BLaER1 treated with 17β-estradiol and CSF1 and Interleukin-3, amounts not matched to agents 10 nM and 100 nM (cell line): ENCODE results near the gene SLC1A2.
A peak's percentile ranks its signal among the peaks of the same experiment; 100 is the strongest.

Source experiments
- H3K27ac ChIP-seq, 11 experiments: shearing (Covaris generic); formaldehyde crosslinking; 2 replicates each; pipeline ENCODE4 v1.8.1; 2022
- H3K27me3 ChIP-seq, 11 experiments: shearing (Covaris generic); formaldehyde crosslinking; 2 replicates each; pipeline ENCODE4 v1.8.1; 2022
- H3K36me3 ChIP-seq, 11 experiments: shearing (Covaris generic); formaldehyde crosslinking; 2 replicates each; pipeline ENCODE4 v1.8.1; 2022
- H3K4me1 ChIP-seq, 10 experiments: shearing (Covaris generic); formaldehyde crosslinking; 2 replicates each; pipeline ENCODE4 v1.8.1; 2022
- H3K4me2 ChIP-seq, 11 experiments: shearing (Covaris generic); formaldehyde crosslinking; 2 replicates each; pipeline ENCODE4 v1.8.1; 2022
- H3K4me3 ChIP-seq, 10 experiments: shearing (Covaris generic); formaldehyde crosslinking; 2 replicates each; pipeline ENCODE4 v1.8.1; 2022
- H3K9ac ChIP-seq, 11 experiments: shearing (Covaris generic); formaldehyde crosslinking; 2 replicates each; pipeline ENCODE4 v1.8.1; 2022
- H3K9me3 ChIP-seq, 11 experiments: shearing (Covaris generic); formaldehyde crosslinking; replicated peaks in 1 of 11; 2 replicates each; pipeline ENCODE4 v1.8.1; 2022
- H4K20me1 ChIP-seq, 11 experiments: shearing (Covaris generic); formaldehyde crosslinking; 2 replicates each; pipeline ENCODE4 v1.8.1; 2022
- Cebpa-rat ChIP-seq, 11 experiments: shearing (Covaris generic); IDR thresholded peaks; 2 replicates each; pipeline ENCODE4 v1.8.1; 2022

SLC1A2 gene

DNA sequence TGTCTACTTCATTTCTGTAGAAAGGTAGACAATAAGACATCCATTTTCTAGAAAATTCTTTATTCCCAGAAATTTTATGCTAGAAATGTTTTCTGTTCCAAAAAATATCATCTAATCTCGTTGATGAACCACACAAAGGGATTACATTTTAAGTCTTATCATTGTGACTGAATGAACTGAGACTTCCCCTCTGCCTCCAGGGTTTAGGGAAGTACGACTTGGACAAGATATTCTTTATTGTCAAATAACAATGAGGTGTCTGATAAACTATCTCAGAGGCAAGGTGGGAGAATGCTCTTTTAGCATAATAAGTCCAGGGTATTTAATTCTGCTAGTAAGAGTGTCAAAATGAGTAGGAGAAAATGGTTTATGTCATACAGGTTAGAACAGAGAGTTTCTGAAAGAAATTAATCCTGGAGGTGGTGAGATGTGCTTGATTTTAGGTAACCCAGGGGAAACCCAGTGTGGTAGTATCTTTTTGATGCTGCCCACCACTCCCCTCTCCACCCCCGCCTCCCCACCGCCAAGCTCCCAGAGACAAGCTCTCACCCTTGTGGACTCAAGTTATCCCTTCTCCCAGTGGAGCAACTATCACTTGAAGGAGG, 179.8 kb downstream of the SLC1A2 start:
- TF ChIP-seq Cebpa-rat (IDR thresholded peaks at IDR 0.05) = no peak
- Histone ChIP-seq H3K27me3 (no peaks in the 10 kb centered on the region), H4K20me1 (no peaks in the 10 kb centered on the region), H3K4me2 (0 out of 22 replicates have a peak overlapping the region, but pooled peaks of 1 of the 11 experiments have one; percentile 8), H3K4me3 (no peak overlapping the region), H3K9ac (no peak overlapping the region), H3K9me3 (peaks cover 0 to 4% (median 0%) of the 10 kb centered on the region in 11 experiments; a peak in 1 of 22 replicates), H3K4me1 (peaks cover 0 to 43% (median 15%) of the 10 kb centered on the region in 10 experiments; a peak in 16 of 20 replicates), H3K27ac (no peak overlapping the region), H3K36me3 (no peaks in the 10 kb centered on the region)

DNA sequence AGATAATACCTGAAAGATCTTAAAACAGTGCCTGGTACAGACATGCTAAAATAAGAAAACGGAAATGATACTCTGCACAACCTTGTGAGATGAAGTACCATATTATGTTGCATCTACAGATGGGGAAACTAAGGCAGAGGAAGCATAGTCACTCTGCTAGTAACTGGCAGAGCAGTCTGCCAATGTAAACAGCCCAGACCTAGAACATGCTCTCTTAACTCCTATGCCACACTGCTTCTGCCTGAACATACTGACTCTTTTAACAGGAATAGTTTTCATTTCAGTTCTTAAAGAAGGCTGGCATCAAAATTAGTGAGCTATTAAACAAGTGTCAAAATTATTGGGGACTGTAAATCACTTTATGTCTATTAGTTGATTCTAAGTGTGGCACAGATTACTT, 180.5 kb downstream of the SLC1A2 start:
- no peak for TF ChIP-seq Cebpa-rat (IDR thresholded peaks at IDR 0.05)
- Histone ChIP-seq H3K4me1 (peaks cover 0 to 43% (median 15%) of the 10 kb centered on the region in 10 experiments; a peak in 16 of 20 replicates), H3K4me2 (0 out of 22 replicates have a peak overlapping the region, but pooled peaks of 1 of the 11 experiments have one; percentile 8), H3K36me3 (no peaks in the 10 kb centered on the region), H3K9ac (no peak overlapping the region), H3K27ac (no peak overlapping the region), H3K9me3 (peaks cover 0 to 4% (median 0%) of the 10 kb centered on the region in 11 experiments; a peak in 1 of 22 replicates), H4K20me1 (no peaks in the 10 kb centered on the region), H3K27me3 (no peaks in the 10 kb centered on the region), H3K4me3 (no peak overlapping the region)

DNA sequence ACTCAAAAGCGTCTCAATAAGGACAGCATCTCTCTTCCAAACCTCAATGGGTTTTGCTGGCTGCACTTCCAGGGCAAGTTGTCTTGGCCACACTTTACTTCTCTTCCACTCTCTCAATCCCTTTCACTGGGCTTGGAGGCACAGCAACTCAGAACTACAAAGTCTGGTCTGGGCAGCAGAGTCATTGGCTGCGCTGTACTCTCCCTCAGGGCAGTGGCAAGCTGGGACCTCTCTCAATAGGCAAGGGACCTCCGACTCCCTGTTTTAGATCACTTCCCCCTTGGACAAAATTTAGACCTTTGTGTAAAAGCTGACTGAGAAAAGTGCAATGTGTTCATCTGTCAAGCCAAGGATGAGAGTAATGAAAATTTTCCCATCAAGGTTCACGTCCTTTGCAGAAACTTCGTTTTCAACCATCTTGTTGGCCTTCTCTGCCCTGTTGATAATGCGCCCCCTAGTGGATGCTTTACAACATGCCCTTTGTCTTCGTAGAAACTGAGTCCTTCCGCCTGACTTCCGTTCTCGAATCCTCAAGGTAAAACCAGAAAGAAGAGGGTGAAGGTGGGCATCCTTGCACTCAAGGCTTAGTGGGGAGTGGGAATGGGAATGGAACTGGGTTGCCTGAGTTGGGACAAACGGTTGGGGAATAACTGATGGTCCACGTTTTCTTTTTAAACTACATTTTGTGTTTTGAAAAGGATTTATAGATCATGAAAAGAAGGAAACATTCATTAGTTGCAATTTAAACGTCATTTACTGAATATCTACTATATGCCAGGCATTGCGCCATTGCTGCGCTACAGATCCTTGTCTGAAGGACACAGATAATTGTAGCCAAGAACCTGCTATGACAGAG, 181.3 kb downstream of the SLC1A2 start:
- H3K27me3 ChIP-seq = no peaks in the 10 kb centered on the region
- H3K9me3 ChIP-seq = peaks cover 0 to 8% (median 0%) of the 10 kb centered on the region in 11 experiments; a peak in 5 of 22 replicates
- H4K20me1 ChIP-seq = no peaks in the 10 kb centered on the region
- no peak for TF ChIP-seq Cebpa-rat (IDR thresholded peaks at IDR 0.05)
- H3K36me3 ChIP-seq = 0 out of 22 replicates have a peak, but pooled peaks cover 0 to 3% (median 0%) of the 10 kb centered on the region in 11 experiments
- no peak overlapping the region for H3K9ac ChIP-seq
- peaks cover 0 to 49% (median 15%) of the 10 kb centered on the region in 10 experiments; a peak in 16 of 20 replicates for H3K4me1 ChIP-seq
- H3K4me3 ChIP-seq = no peak overlapping the region
- H3K4me2 ChIP-seq = peak overlapping the region in 1 of 11 experiments; percentile 82; a peak in 2 of 22 replicates
- no peak overlapping the region for H3K27ac ChIP-seq

DNA sequence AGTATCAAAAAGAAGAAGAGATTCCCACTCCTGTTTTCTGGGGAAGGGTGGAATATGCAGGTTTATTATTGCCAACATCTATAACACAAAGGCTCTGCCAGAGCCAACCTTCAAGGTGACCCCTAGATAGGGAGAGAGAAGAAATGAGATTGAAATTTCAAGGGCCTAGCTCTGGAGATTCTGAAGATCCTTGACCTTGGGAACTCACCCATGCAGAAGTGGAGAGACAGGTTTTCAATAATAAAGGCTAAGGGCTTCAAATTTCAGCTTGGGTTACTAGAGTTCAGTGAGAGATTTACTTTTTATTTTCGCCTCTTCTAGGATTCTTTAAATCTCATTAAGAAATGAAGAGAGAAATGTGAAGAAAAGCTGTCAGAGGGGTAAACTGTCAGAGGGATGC, 182.0 kb downstream of the SLC1A2 start:
- H3K4me2 ChIP-seq = peak overlapping the region in 4 of 11 experiments; percentile 69 to 82 (median 70); a peak in 7 of 22 replicates
- peaks cover 0 to 55% (median 15%) of the 10 kb centered on the region in 10 experiments; a peak in 16 of 20 replicates for H3K4me1 ChIP-seq
- H3K36me3 ChIP-seq = peaks cover 0 to 10% (median 4%) of the 10 kb centered on the region in 11 experiments; a peak in 11 of 22 replicates
- H4K20me1 ChIP-seq = no peaks in the 10 kb centered on the region
- H3K4me3 ChIP-seq = no peak overlapping the region
- no peak overlapping the region for H3K9ac ChIP-seq
- H3K9me3 ChIP-seq = peaks cover 0 to 11% (median 1%) of the 10 kb centered on the region in 11 experiments; a peak in 6 of 22 replicates
- no peak for TF ChIP-seq Cebpa-rat (IDR thresholded peaks at IDR 0.05)
- no peak overlapping the region for H3K27ac ChIP-seq
- H3K27me3 ChIP-seq = no peaks in the 10 kb centered on the region

DNA sequence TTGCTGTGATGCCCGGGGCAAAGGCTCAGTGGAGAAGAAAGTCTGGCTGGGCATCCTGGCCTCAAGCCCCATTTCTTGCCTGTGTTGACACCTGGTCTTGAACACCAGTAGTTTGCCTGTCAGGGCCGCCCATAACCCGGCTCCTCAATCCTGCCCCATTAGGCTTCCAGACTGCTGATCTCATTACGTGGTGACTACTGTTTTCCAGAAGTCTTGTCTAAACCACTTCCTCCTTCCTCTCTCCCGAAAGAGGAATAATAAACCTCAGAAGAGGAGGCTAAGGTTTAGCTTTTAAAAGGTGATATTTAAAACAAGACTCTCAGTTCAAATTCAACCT, 182.7 kb downstream of the SLC1A2 start:
- H3K27me3 ChIP-seq = no peaks in the 10 kb centered on the region
- H3K4me3 ChIP-seq = no peak overlapping the region
- H3K27ac ChIP-seq = peak overlapping the region in 2 of 11 experiments; percentile 31 to 40; a peak in 4 of 22 replicates
- H3K9me3 ChIP-seq = peaks cover 0 to 11% (median 3%) of the 10 kb centered on the region in 11 experiments; a peak in 6 of 22 replicates
- peak overlapping the region in 7 of 11 experiments; percentile 7 to 82 (median 69); a peak in 12 of 22 replicates for H3K4me2 ChIP-seq
- no peak overlapping the region for H3K9ac ChIP-seq
- no peak for TF ChIP-seq Cebpa-rat (IDR thresholded peaks at IDR 0.05)
- H4K20me1 ChIP-seq = no peaks in the 10 kb centered on the region
- peaks cover 0 to 55% (median 15%) of the 10 kb centered on the region in 10 experiments; a peak in 16 of 20 replicates for H3K4me1 ChIP-seq
- H3K36me3 ChIP-seq = peaks cover 1 to 17% (median 11%) of the 10 kb centered on the region in 11 experiments; a peak in 20 of 22 replicates

DNA sequence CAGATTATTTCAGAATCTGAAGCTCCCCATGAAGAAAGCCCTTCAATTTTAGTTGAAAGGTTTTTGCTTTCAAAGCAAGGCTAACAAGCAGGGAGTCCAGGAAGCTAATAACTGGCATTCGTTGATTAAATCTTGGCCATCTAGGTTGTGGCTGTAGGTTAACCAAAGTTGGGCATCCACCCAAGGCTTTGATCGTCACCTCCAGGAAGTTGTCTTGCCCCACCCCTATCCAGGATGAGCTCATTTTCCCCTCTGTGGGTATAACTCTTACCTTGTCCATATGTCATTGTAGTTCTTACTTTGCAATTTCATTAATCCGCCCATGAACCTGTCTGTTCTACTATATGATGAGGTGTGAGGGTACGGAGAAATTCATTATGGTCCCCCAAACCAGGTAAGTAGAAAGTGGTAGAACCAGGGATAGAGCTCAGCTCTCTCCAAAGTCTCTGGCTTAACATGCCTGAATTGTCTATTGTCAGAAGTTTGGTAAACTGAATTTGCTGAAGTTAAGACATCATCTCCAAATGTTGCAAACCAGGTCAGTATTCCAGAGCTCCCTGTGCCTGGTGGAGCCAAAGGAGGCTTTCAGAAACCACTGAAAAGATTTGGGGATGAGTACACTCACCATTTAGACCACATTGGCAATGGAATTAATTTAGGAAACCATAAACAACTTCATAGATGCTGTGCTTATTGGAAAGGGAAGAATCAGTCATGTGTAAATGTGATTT, 183.3 kb downstream of the SLC1A2 start:
- H3K36me3 ChIP-seq = peaks cover 6 to 22% (median 17%) of the 10 kb centered on the region in 11 experiments
- peaks cover 0 to 15% (median 4%) of the 10 kb centered on the region in 11 experiments; a peak in 9 of 22 replicates for H3K9me3 ChIP-seq
- no peaks in the 10 kb centered on the region for H4K20me1 ChIP-seq
- H3K27me3 ChIP-seq = no peaks in the 10 kb centered on the region
- H3K27ac ChIP-seq = peak overlapping the region in 2 of 11 experiments; percentile 31 to 40; a peak in 4 of 22 replicates
- no peak overlapping the region for H3K9ac ChIP-seq
- peaks cover 0 to 55% (median 15%) of the 10 kb centered on the region in 10 experiments; a peak in 16 of 20 replicates for H3K4me1 ChIP-seq
- H3K4me2 ChIP-seq = peak overlapping the region in 7 of 11 experiments; percentile 7 to 82 (median 69); a peak in 12 of 22 replicates
- no peak overlapping the region for H3K4me3 ChIP-seq
- no peak for TF ChIP-seq Cebpa-rat (IDR thresholded peaks at IDR 0.05)

DNA sequence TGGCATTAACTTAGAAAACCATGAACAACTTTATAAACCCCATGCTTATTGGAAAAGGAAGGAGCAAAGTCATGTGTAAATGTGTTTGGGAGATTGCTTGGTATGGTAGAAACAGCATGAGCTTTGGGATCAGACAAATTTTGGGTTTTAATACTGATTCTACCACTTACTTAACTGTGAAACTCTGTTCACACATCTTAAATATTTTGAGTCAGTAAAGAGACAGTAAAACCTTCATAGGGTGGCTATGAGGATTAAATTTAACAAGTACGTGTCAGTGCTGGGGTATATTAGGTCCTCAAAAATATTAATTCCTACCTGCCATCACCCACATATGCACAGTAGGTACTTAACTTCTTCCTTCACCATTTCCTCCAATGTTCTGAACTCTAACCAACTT, 183.9 kb downstream of the SLC1A2 start:
- H3K9ac ChIP-seq = no peak overlapping the region
- peak overlapping the region in 3 of 11 experiments; percentile 69 to 82 (median 71); a peak in 5 of 22 replicates for H3K4me2 ChIP-seq
- H3K4me1 ChIP-seq = peaks cover 0 to 55% (median 15%) of the 10 kb centered on the region in 10 experiments; a peak in 16 of 20 replicates
- H3K27me3 ChIP-seq = no peaks in the 10 kb centered on the region
- no peak overlapping the region for H3K27ac ChIP-seq
- TF ChIP-seq Cebpa-rat (IDR thresholded peaks at IDR 0.05) = no peak
- H3K4me3 ChIP-seq = no peak overlapping the region
- peaks cover 13 to 28% (median 23%) of the 10 kb centered on the region in 11 experiments for H3K36me3 ChIP-seq
- peaks cover 0 to 17% (median 7%) of the 10 kb centered on the region in 11 experiments; a peak in 10 of 22 replicates for H3K9me3 ChIP-seq
- no peaks in the 10 kb centered on the region for H4K20me1 ChIP-seq

DNA sequence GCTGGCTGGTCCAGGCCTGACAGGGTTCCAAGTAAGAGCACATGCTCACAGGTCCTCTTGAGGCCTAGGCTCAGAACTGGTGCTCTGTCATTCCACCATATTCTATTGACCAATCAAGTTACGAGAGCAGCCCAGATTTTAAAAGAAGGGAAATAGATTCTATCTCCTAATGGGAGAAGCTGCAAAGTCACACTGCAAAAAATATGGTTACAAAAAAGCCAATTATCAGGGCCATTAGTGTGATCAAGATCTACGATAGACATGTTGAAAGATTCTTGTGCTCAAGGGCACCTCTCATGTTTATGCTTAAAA, 184.2 kb downstream of the SLC1A2 start:
- TF ChIP-seq Cebpa-rat (IDR thresholded peaks at IDR 0.05) = no peak
- no peak overlapping the region for H3K4me3 ChIP-seq
- peaks cover 0 to 55% (median 15%) of the 10 kb centered on the region in 10 experiments; a peak in 16 of 20 replicates for H3K4me1 ChIP-seq
- peak overlapping the region in 2 of 11 experiments; percentile 69 to 71; a peak in 1 of 22 replicates for H3K4me2 ChIP-seq
- H4K20me1 ChIP-seq = no peaks in the 10 kb centered on the region
- no peak overlapping the region for H3K27ac ChIP-seq
- no peaks in the 10 kb centered on the region for H3K27me3 ChIP-seq
- H3K36me3 ChIP-seq = peaks cover 16 to 32% (median 27%) of the 10 kb centered on the region in 11 experiments
- peaks cover 0 to 17% (median 7%) of the 10 kb centered on the region in 11 experiments; a peak in 11 of 22 replicates for H3K9me3 ChIP-seq
- no peak overlapping the region for H3K9ac ChIP-seq
